ENCODE measurements around the gene ARL17A.
"Not testable (repeated sequence)": the region's sequence is repeated elsewhere in the genome, so short reads cannot be mapped to it uniquely, and the experiment has no call there.

ARL17A gene

GRCh38 chr17:46579083-46580075, at the start of gene ARL17A:
ARL17A (minus strand) TSS chr17:46579691; CDS start chr17:46576322, 3,369 bp downstream.
- not testable (repeated sequence) for DNase-seq (ENCODE audit: low read depth, low spot score)

- not testable (repeated sequence) for DNase-seq (ENCODE audit: low read depth, low spot score)
These were observed 49.4 kb upstream of the ARL17A start for GRCh38 chr17:46628753-46629436.

GRCh38 chr17:46627452-46627851, 48.0 kb upstream of the ARL17A start:
- DNase-seq (ENCODE audit: low read depth, low spot score) = not testable (repeated sequence)

- not testable (repeated sequence) for DNase-seq (ENCODE audit: low read depth, low spot score)
These were observed 45.2 kb upstream of the ARL17A start for GRCh38 chr17:46624726-46625125.

- not testable (repeated sequence) for DNase-seq (ENCODE audit: low read depth, low spot score)
These were observed 44.3 kb upstream of the ARL17A start for GRCh38 chr17:46623790-46624189.

GRCh38 chr17:46618975-46619374, 39.5 kb upstream of the ARL17A start:
- DNase-seq (ENCODE audit: low read depth, low spot score) = not testable (repeated sequence)

GRCh38 chr17:46617121-46617520, 37.6 kb upstream of the ARL17A start:
- DNase-seq (ENCODE audit: low read depth, low spot score) = not testable (repeated sequence)

- not testable (repeated sequence) for DNase-seq (ENCODE audit: low read depth, low spot score)
These were observed 34.4 kb upstream of the ARL17A start for GRCh38 chr17:46613876-46614275.

- not testable (repeated sequence) for DNase-seq (ENCODE audit: low read depth, low spot score)
These were observed 31.8 kb upstream of the ARL17A start for GRCh38 chr17:46611304-46611703.

GRCh38 chr17:46603125-46603524, 23.6 kb upstream of the ARL17A start:
- not testable (repeated sequence) for DNase-seq (ENCODE audit: low read depth, low spot score)

- DNase-seq (ENCODE audit: low read depth, low spot score) = not testable (repeated sequence)
These were observed 21.3 kb upstream of the ARL17A start for GRCh38 chr17:46600767-46601166.

GRCh38 chr17:46598344-46598931, 18.9 kb upstream of the ARL17A start:
- not testable (repeated sequence) for DNase-seq (ENCODE audit: low read depth, low spot score)

- DNase-seq (ENCODE audit: low read depth, low spot score) = not testable (repeated sequence)
These were observed 11.8 kb upstream of the ARL17A start for GRCh38 chr17:46591332-46591731.

GRCh38 chr17:46590157-46591146, 11.0 kb upstream of the ARL17A start, which contains the start of gene NSF:
NSF (plus strand) TSS chr17:46590669; CDS start chr17:46590776, 107 bp downstream.
- not testable (repeated sequence) for DNase-seq (ENCODE audit: low read depth, low spot score)

- DNase-seq (ENCODE audit: low read depth, low spot score) = not testable (repeated sequence)
These were observed 6.0 kb upstream of the ARL17A start for GRCh38 chr17:46585444-46585843.

- not testable (repeated sequence) for DNase-seq (ENCODE audit: low read depth, low spot score)
These were observed 591 bp upstream of the ARL17A start for GRCh38 chr17:46580082-46580481.

GRCh38 chr17:46571796-46572195, 7.7 kb downstream of the ARL17A start:
- DNase-seq (ENCODE audit: low read depth, low spot score) = not testable (repeated sequence)

- DNase-seq (ENCODE audit: low read depth, low spot score) = not testable (repeated sequence)
These were observed 12.5 kb downstream of the ARL17A start for GRCh38 chr17:46566980-46567379.

- DNase-seq (ENCODE audit: low read depth, low spot score) = not testable (repeated sequence)
These were observed 13.2 kb downstream of the ARL17A start for GRCh38 chr17:46566284-46566683.

GRCh38 chr17:46560048-46560447, 19.4 kb downstream of the ARL17A start:
- DNase-seq (ENCODE audit: low read depth, low spot score) = not testable (repeated sequence)
